Fibroblast of lung (primary cell): ENCODE results near the gene ANKRD53.

Experiments
- EZH2 ChIP-seq: IDR thresholded peaks from 2 replicates; pipeline ENCODE4 v1.5.1; 2012; ENCODE audit warnings: low read length, control low read depth, mild to moderate bottlenecking; ENCODE audit errors: missing control alignments
- TF ChIP-seq, protein P1 (sequence below), 2 donors: IDR thresholded peaks in 1 of 2; conservative IDR thresholded peaks in 1 of 2; 1 replicate in 1 of 2; 2 replicates in 1 of 2; pipeline ENCODE4 v1.5.1; 2011 to 2012; ENCODE audit warnings: low read length in 2 of 2, control low read depth in 1 of 2, inconsistent platforms in 1 of 2, low read depth in 1 of 2, mild to moderate bottlenecking in 1 of 2

DNA sequence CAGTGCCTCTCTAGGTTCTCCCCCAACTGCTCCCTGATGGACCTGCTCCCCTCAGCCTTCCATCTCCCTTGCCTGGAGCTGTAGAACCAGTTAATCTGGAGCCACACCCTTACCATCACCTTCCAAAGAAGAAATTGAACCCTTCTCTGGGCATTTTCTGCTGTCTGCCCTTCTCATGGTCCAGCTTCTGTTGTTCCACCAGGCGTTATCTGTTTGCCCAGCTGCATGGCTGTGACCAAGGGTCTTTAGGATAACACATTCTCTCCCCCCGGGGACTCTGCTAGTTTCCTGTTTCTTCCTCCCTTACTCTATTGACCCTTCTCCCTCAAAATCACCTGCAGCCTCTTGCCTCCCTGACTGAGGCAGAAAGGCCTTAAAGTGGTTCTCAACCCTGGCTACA lies 3.2 kb upstream of the ANKRD53 start:
- TF ChIP-seq, protein P1, sequence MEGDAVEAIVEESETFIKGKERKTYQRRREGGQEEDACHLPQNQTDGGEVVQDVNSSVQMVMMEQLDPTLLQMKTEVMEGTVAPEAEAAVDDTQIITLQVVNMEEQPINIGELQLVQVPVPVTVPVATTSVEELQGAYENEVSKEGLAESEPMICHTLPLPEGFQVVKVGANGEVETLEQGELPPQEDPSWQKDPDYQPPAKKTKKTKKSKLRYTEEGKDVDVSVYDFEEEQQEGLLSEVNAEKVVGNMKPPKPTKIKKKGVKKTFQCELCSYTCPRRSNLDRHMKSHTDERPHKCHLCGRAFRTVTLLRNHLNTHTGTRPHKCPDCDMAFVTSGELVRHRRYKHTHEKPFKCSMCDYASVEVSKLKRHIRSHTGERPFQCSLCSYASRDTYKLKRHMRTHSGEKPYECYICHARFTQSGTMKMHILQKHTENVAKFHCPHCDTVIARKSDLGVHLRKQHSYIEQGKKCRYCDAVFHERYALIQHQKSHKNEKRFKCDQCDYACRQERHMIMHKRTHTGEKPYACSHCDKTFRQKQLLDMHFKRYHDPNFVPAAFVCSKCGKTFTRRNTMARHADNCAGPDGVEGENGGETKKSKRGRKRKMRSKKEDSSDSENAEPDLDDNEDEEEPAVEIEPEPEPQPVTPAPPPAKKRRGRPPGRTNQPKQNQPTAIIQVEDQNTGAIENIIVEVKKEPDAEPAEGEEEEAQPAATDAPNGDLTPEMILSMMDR (conservative IDR thresholded peaks at IDR 0.05 in 1 of 2, IDR thresholded peaks at IDR 0.05 in 1 of 2; ENCODE audit: low read depth in 1 of 2, low read length in 2 of 2) = no peak
- TF ChIP-seq EZH2 = no peak
